NCI-H1048 (cell line): ENCODE measurements around the gene OTUD3.
A peak's percentile ranks its signal among the peaks of the same experiment; 100 is the strongest.

Experiments
- DNase-seq: peaks from one replicate; lab custom pipeline; 2025; lab: John Stamatoyannopoulos, UW

OTUD3 gene

DNA sequence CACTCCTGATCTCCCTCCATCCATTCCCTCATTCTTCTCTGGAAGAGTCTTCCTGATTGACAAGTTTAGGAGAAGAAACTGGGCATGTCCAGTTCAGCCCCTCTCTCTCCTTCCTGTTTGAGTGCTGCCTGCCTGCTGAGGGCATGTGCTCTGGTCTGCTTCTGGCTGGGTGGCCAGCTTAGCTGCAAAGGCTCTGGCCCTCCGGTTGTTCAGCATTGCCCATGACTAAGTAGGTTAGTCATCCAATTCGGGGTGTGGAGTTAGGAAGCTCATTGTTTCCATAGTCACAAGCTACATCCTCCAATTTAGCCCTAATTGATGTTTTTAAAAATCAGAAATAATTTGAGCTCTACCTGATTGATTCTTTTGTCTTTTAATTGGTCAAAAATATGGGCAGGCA lies 66.8 kb downstream of the OTUD3 start:
- no peak for DNase-seq

DNA sequence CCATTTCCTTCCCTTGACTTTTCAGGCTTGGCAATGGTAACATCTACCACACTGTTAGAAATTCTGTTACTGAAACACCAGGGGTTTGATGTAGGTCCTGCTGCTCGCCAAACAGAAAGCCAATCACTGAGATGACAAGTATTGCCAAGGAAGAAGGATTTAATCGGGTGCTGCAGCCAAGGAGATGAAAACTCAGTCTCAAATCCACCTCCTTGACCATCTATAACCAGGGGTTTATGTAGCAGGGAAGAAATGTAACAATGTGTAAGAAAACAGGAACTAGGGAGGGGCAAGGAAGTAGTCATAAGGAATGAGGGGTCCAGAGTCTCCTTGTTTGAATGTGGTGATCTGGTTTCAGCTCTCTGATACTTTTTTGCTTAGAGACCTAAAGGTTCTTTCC lies 71.9 kb downstream of the OTUD3 start:
- DNase-seq, result no peak

DNA sequence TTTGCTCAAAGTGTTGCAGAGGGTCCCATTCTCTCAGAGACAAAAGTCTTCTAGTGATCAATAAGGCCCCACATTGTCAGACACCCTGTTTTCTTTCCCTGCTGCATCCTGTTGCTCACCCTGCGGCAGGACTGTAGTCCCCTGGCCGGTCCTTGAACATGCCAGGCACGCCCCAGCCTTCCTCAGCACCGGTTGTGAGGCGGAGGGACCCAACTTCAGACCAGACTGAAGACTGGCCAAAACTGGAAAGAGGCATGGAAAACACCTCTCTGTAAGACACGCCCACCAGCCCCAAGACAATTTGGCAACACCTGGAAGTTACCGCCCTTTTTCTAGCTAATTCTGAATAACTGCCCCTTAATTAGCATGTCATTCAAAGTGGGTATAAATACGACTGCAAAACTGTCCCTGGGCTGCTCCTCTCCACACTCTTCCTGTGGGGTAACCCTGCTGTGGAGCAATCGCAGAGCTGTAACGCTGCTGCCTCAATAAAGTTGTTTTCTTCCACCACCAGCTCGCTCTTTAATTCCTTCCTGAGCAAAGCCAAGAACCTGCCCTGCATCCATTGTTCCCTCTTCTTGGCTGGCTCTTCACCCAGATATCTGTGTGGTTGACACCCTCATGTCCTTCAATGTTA lies 73.5 kb downstream of the OTUD3 start:
- DNase-seq, result no peak

DNA sequence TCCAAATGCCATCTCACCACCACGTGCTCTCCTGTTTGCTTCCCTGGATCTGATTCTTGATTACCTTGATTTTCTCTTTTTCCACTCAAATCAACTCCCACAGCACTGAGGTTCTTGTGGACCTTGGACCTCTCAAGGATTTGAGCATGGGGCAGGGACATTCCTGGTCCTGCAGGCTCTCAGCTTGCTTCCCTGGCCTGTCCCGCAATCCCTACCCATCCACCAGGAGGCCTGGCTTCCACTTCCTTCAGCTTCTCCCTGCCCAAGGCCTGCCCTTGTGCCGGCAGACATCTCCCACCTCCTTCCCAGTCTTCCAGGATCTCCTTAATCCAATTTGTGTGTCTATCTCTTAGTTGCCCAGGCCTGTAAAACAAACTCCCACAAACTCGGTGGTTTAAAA lies 75.6 kb downstream of the OTUD3 start:
- no peak for DNase-seq

DNA sequence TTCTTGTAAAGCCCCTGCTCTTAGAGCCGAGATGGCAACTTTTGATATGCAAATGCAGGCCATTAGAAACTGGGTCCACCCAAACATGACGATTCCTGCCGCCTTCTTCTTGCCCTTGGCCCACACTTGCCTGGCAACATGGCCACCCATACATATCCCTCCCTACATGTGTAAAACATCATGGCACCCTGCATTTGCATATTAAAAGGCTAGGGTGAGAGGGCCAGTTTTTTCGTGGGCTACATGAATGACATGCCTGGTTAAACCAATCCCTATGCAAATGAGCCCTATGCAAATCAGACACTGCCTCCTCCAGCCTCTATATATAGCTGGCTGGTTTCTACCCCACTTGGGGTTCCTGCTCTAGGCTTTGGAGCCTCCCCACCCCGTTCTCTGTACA lies 78.4 kb downstream of the OTUD3 start:
- peak; percentile 10 for DNase-seq
